MCF 10A (cell line): ENCODE measurements around the gene RALGAPB. TPM values are rescaled to one million over a fixed set of nuclear protein-coding genes. Genes with fewer than 3 reads are reported as not detected.

Experiments used
- BruUV-seq: library from RNA; stranded (reverse); fragments of 400-500 nt; replicated peaks from 2 replicates; lab custom pipeline; 2021; lab: Mats Ljungman, UMichigan
- CTCF ChIA-PET: fragments of 300-600 bp; sonication (Branson Sonifier 250); formaldehyde crosslinking; extraction: SDS; loops from one replicate; lab custom pipeline; 2021; ENCODE audit warnings: antibody characterized with exemption, inconsistent platforms; lab: Yijun Ruan, JAX
- POLR2A ChIA-PET: fragments of 300-600, 350-650 bp; sonication (Branson Sonifier 250); formaldehyde crosslinking; extraction: SDS; loops from one replicate; lab custom pipeline; 2020; ENCODE audit warnings: antibody characterized with exemption, inconsistent platforms; lab: Yijun Ruan, JAX
- DNase-seq: peaks from one replicate; pipeline ENCODE4 v3.0.0-alpha.2; 2018; ENCODE audit not compliant: unreplicated experiment
- H3K27ac Mint-ChIP-seq: one replicate; pipeline ENCODE4 v1.8.0; 2022; ENCODE audit warnings: mild to moderate bottlenecking, low read depth, mixed read lengths; ENCODE audit not compliant: unreplicated experiment
- H3K27me3 Mint-ChIP-seq: one replicate; pipeline ENCODE4 v1.8.0; 2022; ENCODE audit warnings: mixed read lengths; ENCODE audit not compliant: insufficient read depth, unreplicated experiment
- H3K36me3 Mint-ChIP-seq: one replicate; pipeline ENCODE4 v1.8.0; 2022; ENCODE audit warnings: mild to moderate bottlenecking, moderate library complexity, mixed read lengths; ENCODE audit not compliant: insufficient read depth, unreplicated experiment
- H3K4me1 Mint-ChIP-seq: one replicate; pipeline ENCODE4 v1.8.0; 2022; ENCODE audit warnings: mixed read lengths; ENCODE audit not compliant: insufficient read depth, unreplicated experiment
- H3K4me3 Mint-ChIP-seq: one replicate; pipeline ENCODE4 v1.8.0; 2022; ENCODE audit warnings: mild to moderate bottlenecking, moderate library complexity, mixed read lengths; ENCODE audit not compliant: unreplicated experiment
- H3K9me3 Mint-ChIP-seq: one replicate; pipeline ENCODE4 v1.8.0; 2022; ENCODE audit warnings: mixed read lengths; ENCODE audit not compliant: unreplicated experiment
- CTCF ChIP-seq: fragments of 200-600 bp; IDR thresholded peaks from one replicate; pipeline ENCODE4 v1.8.0; 2022; ENCODE audit warnings: antibody characterized with exemption, mild to moderate bottlenecking; ENCODE audit not compliant: unreplicated experiment
- intact Hi-C: fragments of 100-400 bp; cut with micrococcal nuclease; formaldehyde crosslinking; loops from 2 replicates; pipeline ENCODE4 v1.14.1; 2022
- total RNA-seq: library from RNA; stranded (reverse); gene quantifications from 2 replicates; pipeline ENCODE4 v1.2.3, GENCODE V29; 2022

RALGAPB gene
- total RNA-seq, 1 experiment from 2014 or later: 33.8 TPM

GRCh38 chr20:38426006-38426897 is 46.4 kb upstream of the RALGAPB start:
- H3K4me1 Mint-ChIP-seq: peaks cover 28% of the 10 kb centered on the region
- POLR2A ChIA-PET: interaction anchor here (1.3 to 3.3 kb wide), 3 partner anchors 8 to 21 kb away, joined by 6 to 29 read pairs (median 10); partner anchors contain the start of gene SNHG17
- intact Hi-C loops: no loop called here
- no peaks in the 10 kb centered on the region for H3K27me3 Mint-ChIP-seq
- no peak for TF ChIP-seq CTCF
- DNase-seq: peak; percentile 89
- no peaks in the 10 kb centered on the region for H3K9me3 Mint-ChIP-seq
- H3K4me3 Mint-ChIP-seq: no peak overlapping the region
- peak overlapping the region; percentile 49 for H3K27ac Mint-ChIP-seq
- CTCF ChIA-PET: interaction anchor here (0.6 to 3.5 kb wide), 6 partner anchors 8 to 380 kb away, joined by 3 to 15 read pairs (median 4); partner anchors contain the start of gene SNHG17
- BruUV-seq: no TSS peak
- peaks cover 100% of the 10 kb centered on the region for H3K36me3 Mint-ChIP-seq

- peaks cover 42% of the 10 kb centered on the region for H3K4me1 Mint-ChIP-seq
- intact Hi-C loops: no loop called here
- H3K27ac Mint-ChIP-seq: peak overlapping the region; percentile 49
- H3K4me3 Mint-ChIP-seq: no peak overlapping the region
- CTCF ChIA-PET: interaction anchor here (2.3 to 8.3 kb wide), 3 partner anchors 7 to 20 kb away, joined by 12 to 152 read pairs (median 15); partner anchors contain the start of gene SNHG17
- no peaks in the 10 kb centered on the region for H3K27me3 Mint-ChIP-seq
- DNase-seq: no peak
- no peak for TF ChIP-seq CTCF
- peaks cover 100% of the 10 kb centered on the region for H3K36me3 Mint-ChIP-seq
- H3K9me3 Mint-ChIP-seq: no peaks in the 10 kb centered on the region
- BruUV-seq: no TSS peak
- POLR2A ChIA-PET: interaction anchor here (0.5 kb wide), 1 partner anchor 98 kb away, joined by 3 read pairs; no protein-coding TSS in a partner anchor
These were observed 45.0 kb upstream of the RALGAPB start for GRCh38 chr20:38427655-38428023.

GRCh38 chr20:38428800-38429199 is 43.8 kb upstream of the RALGAPB start:
- H3K27me3 Mint-ChIP-seq: no peaks in the 10 kb centered on the region
- POLR2A ChIA-PET: interaction anchor here (1.2 to 2.1 kb wide), 3 partner anchors 10 to 44 kb away, joined by 3 to 10 read pairs (median 5); no protein-coding TSS in a partner anchor
- H3K9me3 Mint-ChIP-seq: no peaks in the 10 kb centered on the region
- no TSS peak for BruUV-seq
- TF ChIP-seq CTCF: no peak
- DNase-seq: no peak
- H3K4me1 Mint-ChIP-seq: peaks cover 42% of the 10 kb centered on the region
- H3K36me3 Mint-ChIP-seq: peaks cover 99% of the 10 kb centered on the region
- intact Hi-C loops: no loop called here
- CTCF ChIA-PET: interaction anchor here (2.4 to 8.3 kb wide), 2 partner anchors 17 to 43 kb away, joined by 5 to 152 read pairs; no protein-coding TSS in a partner anchor
- H3K27ac Mint-ChIP-seq: peak overlapping the region; percentile 83
- no peak overlapping the region for H3K4me3 Mint-ChIP-seq

- CTCF ChIA-PET: interaction anchor here (1.0 to 8.3 kb wide), 3 partner anchors 17 to 42 kb away, joined by 4 to 152 read pairs (median 5); no protein-coding TSS in a partner anchor
- Mint-ChIP-seq H3K4me1 (peaks cover 42% of the 10 kb centered on the region), H3K4me3 (no peak overlapping the region), H3K27ac (peak overlapping the region; percentile 83), H3K9me3 (no peaks in the 10 kb centered on the region), H3K36me3 (peaks cover 99% of the 10 kb centered on the region), H3K27me3 (no peaks in the 10 kb centered on the region)
- no peak for TF ChIP-seq CTCF
- intact Hi-C loops: no loop called here
- BruUV-seq: no TSS peak
- no peak for DNase-seq
- POLR2A ChIA-PET: interaction anchor here (0.7 to 2.1 kb wide), 5 partner anchors 9 to 69 kb away, joined by 3 to 10 read pairs (median 4); no protein-coding TSS in a partner anchor
These were observed 43.3 kb upstream of the RALGAPB start for GRCh38 chr20:38429301-38429700.
